Naive thymus-derived CD8-positive, alpha-beta T cell (primary cell): ENCODE measurements around the gene IPO11. TPM values are rescaled to one million over a fixed set of nuclear protein-coding genes. Genes with fewer than 3 reads are reported as not detected.

ENCODE experiments used
- ATAC-seq, 2 donors: fragments of 150-1000 bp; cut with Tn5 transposase in 1 of 2; sonication (Bioruptor Pico), chemical (Tn5 transposase) in 1 of 2; 1 replicate in 1 of 2; 2 replicates in 1 of 2; pipeline ENCODE4 v1.10.0; 2021; ENCODE audit warnings: mild to moderate bottlenecking in 2 of 2, moderate library complexity in 2 of 2
- POLR2A ChIA-PET: fragments of 350-600 bp; sonication (Branson Sonifier 250); formaldehyde crosslinking; loops from one replicate; lab custom pipeline; 2021; ENCODE audit warnings: antibody characterized with exemption; lab: Charles Lee
- DNase-seq, 10 donors: peaks; one replicate each; pipeline versions ENCODE4 v3.0.0 to v3.0.0-alpha.2; 2020 to 2022
- H3K27ac Mint-ChIP-seq, 10 donors: one replicate each; pipeline ENCODE4 v1.8.0; 2020 to 2022; ENCODE audit warnings: mild to moderate bottlenecking in 10 of 10, mixed read lengths in 10 of 10, moderate library complexity in 4 of 10, inconsistent platforms in 1 of 10
- H3K27me3 Mint-ChIP-seq, 5 donors: one replicate each; pipeline ENCODE4 v1.8.0; 2021 to 2022; ENCODE audit warnings: mixed read lengths in 5 of 5
- H3K36me3 Mint-ChIP-seq, 3 donors: one replicate each; pipeline ENCODE4 v1.8.0; 2020 to 2022; ENCODE audit warnings: mixed read lengths in 3 of 3, mild to moderate bottlenecking in 2 of 3, inconsistent platforms in 1 of 3
- H3K4me1 Mint-ChIP-seq, 4 donors: one replicate each; pipeline ENCODE4 v1.8.0; 2021 to 2022; ENCODE audit warnings: mixed read lengths in 4 of 4
- H3K4me3 Mint-ChIP-seq, 10 donors: one replicate each; pipeline ENCODE4 v1.8.0; 2020 to 2022; ENCODE audit warnings: mild to moderate bottlenecking in 10 of 10, mixed read lengths in 10 of 10, moderate library complexity in 6 of 10, inconsistent platforms in 1 of 10
- H3K9me3 Mint-ChIP-seq, 9 donors: one replicate each; pipeline ENCODE4 v1.8.0; 2020 to 2022; ENCODE audit warnings: mixed read lengths in 9 of 9, mild to moderate bottlenecking in 3 of 9, inconsistent platforms in 1 of 9, moderate library complexity in 1 of 9
- polyA plus RNA-seq, 3 donors: library from polyadenylated mRNA; unstranded; fragments of 300-500 nt; fragmentation: Illumina TruSeq; gene quantifications; one replicate each; pipeline ENCODE4 v1.2.3, GENCODE V29; 2021
- total RNA-seq, 8 experiments: library from RNA in 2 of 8; stranded (reverse) in 2 of 8; gene quantifications; one replicate each; pipeline ENCODE4 v1.2.3 and lab custom pipeline; 2021 to 2026

Gene IPO11
- total and polyA plus RNA-seq, 5 experiments from 2014 or later: 6.4 to 24.1 (median 10.4) TPM

DNA sequence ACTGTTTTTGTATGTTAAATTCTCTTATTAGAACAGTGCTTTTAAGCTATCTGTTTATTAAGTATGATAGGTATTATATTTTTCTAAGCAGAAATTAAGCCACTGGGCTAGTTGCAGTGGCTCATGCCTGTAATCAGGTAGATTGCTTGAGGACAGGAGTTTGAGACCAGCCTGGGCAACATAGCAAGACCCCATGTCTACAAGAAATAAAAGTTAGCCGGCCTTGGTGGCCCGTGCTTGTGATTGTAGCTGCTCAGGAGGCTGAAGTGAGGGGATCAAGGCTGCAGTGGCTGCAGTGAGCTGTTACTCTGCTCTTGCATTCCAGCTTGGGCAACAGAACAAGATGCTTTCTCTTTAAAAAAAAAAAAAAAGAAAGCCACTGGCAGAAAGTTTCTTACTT is 121.0 kb downstream of the IPO11 start:
- DNase-seq: no peak
- Mint-ChIP-seq H3K27ac (no peak overlapping the region), H3K9me3 (no peaks in the 10 kb centered on the region), H3K4me1 (no peaks in the 10 kb centered on the region), H3K27me3 (no peaks in the 10 kb centered on the region), H3K36me3 (peaks cover 10 to 45% (median 29%) of the 10 kb centered on the region in 3 donors), H3K4me3 (no peak overlapping the region)
- POLR2A ChIA-PET: no interaction called here
- no peak for ATAC-seq

DNA sequence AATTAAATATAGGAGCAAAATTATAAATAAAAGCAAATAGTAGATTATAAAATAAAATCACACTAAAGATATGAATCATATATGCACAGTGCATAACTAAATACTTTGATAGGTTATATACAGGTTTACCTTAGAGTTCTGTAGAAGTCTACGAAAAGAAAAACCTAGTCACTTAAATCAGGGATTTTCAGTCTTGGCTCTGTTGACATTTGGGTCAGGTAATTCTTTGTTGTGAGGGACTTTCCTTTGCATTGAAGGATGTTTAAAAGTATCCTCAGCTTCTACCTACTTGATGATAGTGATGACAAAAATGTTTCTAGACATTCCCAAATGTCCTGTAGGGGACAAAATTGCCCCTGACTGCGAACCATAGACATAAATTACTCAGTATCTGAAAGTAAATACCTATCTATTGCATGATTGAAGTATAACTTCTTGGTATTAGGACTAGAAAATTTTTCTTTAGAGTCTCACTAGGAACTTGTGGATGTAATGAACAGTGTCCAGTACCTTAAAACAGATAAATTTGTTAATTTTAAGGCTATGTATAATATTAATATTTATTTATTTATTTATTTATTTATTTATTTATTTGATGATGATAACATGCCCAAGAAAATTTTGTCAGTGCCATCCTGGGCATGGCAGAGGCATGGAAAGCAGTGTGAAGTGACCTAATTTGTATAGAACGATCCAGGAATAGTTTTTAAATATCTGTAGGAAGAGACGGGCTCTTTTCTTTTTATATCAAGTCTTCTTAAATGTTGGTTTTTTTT is 122.1 kb downstream of the IPO11 start:
- Mint-ChIP-seq H3K9me3 (no peaks in the 10 kb centered on the region), H3K4me1 (no peaks in the 10 kb centered on the region), H3K27ac (no peak overlapping the region), H3K4me3 (no peak overlapping the region), H3K36me3 (peaks cover 12 to 49% (median 36%) of the 10 kb centered on the region in 3 donors), H3K27me3 (no peaks in the 10 kb centered on the region)
- POLR2A ChIA-PET: no interaction called here
- ATAC-seq: no peak
- DNase-seq: no peak

DNA sequence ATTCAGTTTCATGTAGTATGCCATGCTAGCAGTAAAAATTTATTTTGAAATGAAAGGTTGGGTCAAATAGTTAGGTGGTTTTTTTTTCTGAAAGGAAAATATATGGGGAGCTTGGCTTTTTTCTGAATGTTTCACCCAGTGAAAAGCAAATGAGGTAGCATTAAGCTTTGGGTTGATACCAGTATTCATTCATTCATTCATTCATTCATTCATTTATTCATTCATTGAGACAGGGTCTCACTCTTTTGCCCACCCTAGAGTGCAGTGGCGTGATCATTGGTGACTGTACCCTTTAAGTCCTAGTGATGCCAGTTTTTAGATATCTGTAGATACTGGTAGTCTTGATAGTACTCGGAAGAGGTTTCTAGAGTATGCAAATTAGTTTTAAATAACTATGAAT is 123.7 kb downstream of the IPO11 start:
- POLR2A ChIA-PET: no interaction called here
- DNase-seq (no peak), ATAC-seq (no peak)
- H3K4me3 Mint-ChIP-seq: no peak overlapping the region
- H3K36me3 Mint-ChIP-seq: peaks cover 12 to 48% (median 33%) of the 10 kb centered on the region in 3 donors
- H3K9me3 Mint-ChIP-seq: no peaks in the 10 kb centered on the region
- no peaks in the 10 kb centered on the region for H3K27me3 Mint-ChIP-seq
- no peak overlapping the region for H3K27ac Mint-ChIP-seq
- no peaks in the 10 kb centered on the region for H3K4me1 Mint-ChIP-seq

DNA sequence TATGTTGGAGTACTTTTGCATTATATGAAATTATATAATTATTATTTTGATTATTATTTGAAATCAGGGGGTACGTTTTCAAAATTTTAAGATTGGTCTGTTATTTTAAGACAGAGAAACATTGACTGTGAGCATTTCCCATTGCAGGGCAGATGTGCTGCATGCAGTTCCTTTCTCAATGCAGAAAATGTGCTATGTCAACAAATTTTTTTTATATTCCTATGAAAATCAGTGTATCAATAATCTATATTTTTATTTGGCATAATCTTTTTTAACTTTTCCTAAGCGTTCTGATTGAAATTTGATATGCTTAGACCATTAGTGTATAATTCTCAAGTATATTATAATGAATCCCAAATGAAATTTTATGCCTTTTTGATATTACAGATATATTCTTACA is 124.2 kb downstream of the IPO11 start:
- peaks cover 9 to 44% (median 28%) of the 10 kb centered on the region in 3 donors for H3K36me3 Mint-ChIP-seq
- DNase-seq: no peak
- H3K4me3 Mint-ChIP-seq: no peak overlapping the region
- H3K4me1 Mint-ChIP-seq: no peaks in the 10 kb centered on the region
- H3K27me3 Mint-ChIP-seq: no peaks in the 10 kb centered on the region
- no peaks in the 10 kb centered on the region for H3K9me3 Mint-ChIP-seq
- no peak for ATAC-seq
- no peak overlapping the region for H3K27ac Mint-ChIP-seq
- POLR2A ChIA-PET: no interaction called here

DNA sequence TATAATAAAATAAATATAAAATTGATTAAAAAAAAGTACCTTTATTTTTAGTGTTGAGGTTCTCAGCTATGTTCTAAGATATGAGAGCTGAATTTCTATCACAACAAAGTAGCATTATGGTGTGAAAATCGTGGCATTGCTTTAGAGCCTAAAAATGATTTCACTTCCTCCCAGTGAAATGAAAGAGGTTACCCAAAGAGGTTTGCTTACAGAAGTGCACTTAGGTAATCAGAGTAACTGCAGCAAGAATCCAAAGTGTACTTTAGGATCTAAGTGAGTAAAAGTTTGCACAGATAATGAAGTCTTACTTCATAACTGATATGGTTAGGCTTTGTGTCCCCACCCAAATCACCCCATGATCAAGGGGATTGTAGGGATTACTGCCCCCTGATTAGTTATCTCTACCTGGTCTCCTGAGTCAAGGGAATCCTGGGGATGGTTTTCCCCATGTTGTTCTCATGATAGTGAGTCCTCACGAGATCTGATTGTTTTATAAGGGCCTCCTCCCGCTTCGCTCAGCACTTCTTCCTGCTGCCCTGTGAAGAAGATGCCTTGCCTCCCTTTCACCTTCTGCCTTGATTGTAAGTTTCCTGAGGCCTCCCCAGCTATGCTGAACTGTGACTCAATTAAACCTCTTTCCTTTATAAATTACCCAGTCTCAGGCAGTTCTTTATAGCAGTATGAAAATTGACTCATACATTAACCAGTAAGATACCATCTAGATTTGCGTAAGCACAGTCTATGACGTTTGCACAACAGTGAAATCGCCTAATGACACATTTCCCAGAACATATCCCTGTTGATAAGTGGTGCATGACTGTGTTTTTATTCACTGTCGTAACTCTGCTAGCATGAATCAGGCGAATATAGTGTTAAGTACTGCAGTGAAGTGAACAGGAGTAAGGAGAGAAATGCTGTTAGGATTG is 125.7 kb downstream of the IPO11 start:
- Mint-ChIP-seq H3K27me3 (no peaks in the 10 kb centered on the region), H3K9me3 (no peaks in the 10 kb centered on the region), H3K36me3 (peaks cover 9 to 36% (median 30%) of the 10 kb centered on the region in 3 donors), H3K4me3 (no peak overlapping the region), H3K4me1 (no peaks in the 10 kb centered on the region), H3K27ac (no peak overlapping the region)
- POLR2A ChIA-PET: no interaction called here
- DNase-seq (no peak), ATAC-seq (no peak)

DNA sequence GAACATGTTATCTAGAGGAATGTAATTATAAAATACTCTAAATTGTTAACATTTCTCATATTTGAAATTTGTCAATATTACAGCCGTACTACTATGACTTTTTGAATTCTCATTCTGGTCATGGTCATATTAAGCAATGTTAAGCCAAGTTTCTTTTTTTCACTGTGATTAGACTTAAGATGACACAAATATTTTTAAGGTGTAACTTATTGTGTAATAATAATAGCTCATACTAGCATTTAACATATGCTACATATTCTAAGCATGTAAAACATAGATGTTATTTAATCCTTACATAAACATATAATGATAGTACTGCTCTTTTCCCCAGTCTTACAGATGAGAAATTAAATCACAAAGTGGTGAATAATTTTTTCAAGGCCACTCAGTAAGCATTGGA is 130.2 kb downstream of the IPO11 start:
- Mint-ChIP-seq H3K27ac (no peak overlapping the region), H3K27me3 (no peaks in the 10 kb centered on the region), H3K9me3 (peaks cover 0 to 2% (median 0%) of the 10 kb centered on the region in 9 donors), H3K4me1 (no peaks in the 10 kb centered on the region), H3K36me3 (peaks cover 23 to 54% (median 49%) of the 10 kb centered on the region in 3 donors), H3K4me3 (no peak overlapping the region)
- DNase-seq (no peak), ATAC-seq (no peak)
- POLR2A ChIA-PET: no interaction called here

DNA sequence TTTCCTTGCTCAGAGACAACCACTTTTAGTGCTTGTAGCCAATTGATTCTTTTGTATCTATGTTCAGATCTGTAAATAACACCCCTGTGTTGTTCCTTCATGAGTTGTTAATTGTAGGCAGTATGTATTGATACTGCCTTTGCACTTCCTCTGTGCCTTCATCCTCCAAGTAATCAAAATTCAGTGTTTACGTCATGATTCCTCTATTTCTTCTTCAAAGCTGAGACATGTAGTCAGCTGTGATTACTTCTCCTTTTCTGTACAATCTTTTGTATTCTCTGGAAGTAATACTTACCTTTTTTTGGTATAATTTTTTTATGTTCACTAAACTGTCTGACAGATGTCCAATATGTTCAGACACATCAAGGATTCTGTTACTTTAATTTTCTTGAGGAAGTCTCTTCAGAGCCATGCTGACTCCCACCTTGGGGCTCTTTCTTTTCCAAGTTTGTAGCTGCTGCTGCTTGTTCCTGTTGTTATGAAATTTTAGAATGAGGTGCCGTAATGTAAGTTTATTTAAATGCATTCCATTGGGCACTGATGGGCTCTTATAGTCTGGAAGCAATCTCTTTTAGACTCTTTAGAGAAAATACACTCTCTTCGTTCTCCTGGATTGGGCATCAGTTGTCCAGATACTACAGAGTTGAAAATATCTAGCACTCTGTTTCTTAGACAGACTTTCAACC is 135.5 kb downstream of the IPO11 start:
- ATAC-seq (no peak), DNase-seq (no peak)
- H3K27me3 Mint-ChIP-seq: no peaks in the 10 kb centered on the region
- peak overlapping the region in 3 of 10 donors; percentile 11 to 51 (median 27) for H3K27ac Mint-ChIP-seq
- peaks cover 0 to 2% (median 0%) of the 10 kb centered on the region in 9 donors for H3K9me3 Mint-ChIP-seq
- peaks cover 17 to 55% (median 25%) of the 10 kb centered on the region in 3 donors for H3K36me3 Mint-ChIP-seq
- no peak overlapping the region for H3K4me3 Mint-ChIP-seq
- peaks cover 0 to 8% (median 0%) of the 10 kb centered on the region in 4 donors for H3K4me1 Mint-ChIP-seq
- POLR2A ChIA-PET: no interaction called here

DNA sequence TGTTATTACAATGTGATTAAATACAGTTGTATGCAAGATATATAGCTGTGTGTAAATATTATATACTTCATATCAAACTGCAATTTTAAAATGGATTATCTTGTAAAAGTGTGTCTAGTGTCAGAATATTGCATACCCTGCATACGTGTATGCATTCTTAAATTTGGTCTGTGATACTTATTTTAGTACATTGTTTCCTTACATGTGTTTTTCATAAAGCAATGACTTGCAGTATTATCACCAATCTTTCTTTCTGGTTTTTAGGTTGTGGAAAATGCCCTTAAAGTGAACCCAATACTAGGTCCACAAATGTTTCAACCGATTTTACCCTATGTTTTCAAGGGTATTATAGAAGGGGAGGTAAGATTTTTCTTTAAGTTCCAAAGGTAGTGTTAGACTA is 137.5 kb downstream of the IPO11 start:
- Mint-ChIP-seq H3K4me3 (no peak overlapping the region), H3K27ac (peak overlapping the region in 1 of 10 donors; percentile 31), H3K4me1 (peaks cover 0 to 8% (median under 1%) of the 10 kb centered on the region in 4 donors), H3K9me3 (no peaks in the 10 kb centered on the region), H3K27me3 (no peaks in the 10 kb centered on the region), H3K36me3 (peaks cover 0 to 55% (median 16%) of the 10 kb centered on the region in 3 donors)
- DNase-seq (no peak), ATAC-seq (no peak)
- POLR2A ChIA-PET: no interaction called here

DNA sequence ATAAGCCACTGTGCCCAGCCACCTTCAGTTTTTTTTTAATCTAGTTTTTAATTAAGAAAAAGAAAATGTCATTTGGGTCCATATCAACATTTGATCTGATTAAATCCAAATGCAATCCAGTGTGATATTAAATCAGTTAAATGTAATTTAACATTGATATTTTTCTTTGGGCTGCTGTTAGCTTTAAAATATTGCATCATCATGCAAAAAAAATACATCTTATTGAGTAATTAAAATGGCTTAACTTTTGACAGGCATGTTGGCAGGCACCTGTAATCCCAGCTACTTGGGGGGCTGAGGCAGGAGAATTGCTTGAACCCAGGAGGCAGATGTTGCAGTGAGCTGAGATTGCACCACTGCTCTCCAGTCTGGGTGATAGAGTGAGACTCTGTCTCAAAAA is 143.4 kb downstream of the IPO11 start:
- H3K4me1 Mint-ChIP-seq: peaks cover 0 to 3% (median 1%) of the 10 kb centered on the region in 4 donors
- POLR2A ChIA-PET: no interaction called here
- DNase-seq (no peak), ATAC-seq (no peak)
- no peaks in the 10 kb centered on the region for H3K9me3 Mint-ChIP-seq
- no peak overlapping the region for H3K27ac Mint-ChIP-seq
- H3K36me3 Mint-ChIP-seq: peaks cover 4 to 59% (median 23%) of the 10 kb centered on the region in 3 donors
- H3K27me3 Mint-ChIP-seq: no peaks in the 10 kb centered on the region
- no peak overlapping the region for H3K4me3 Mint-ChIP-seq

DNA sequence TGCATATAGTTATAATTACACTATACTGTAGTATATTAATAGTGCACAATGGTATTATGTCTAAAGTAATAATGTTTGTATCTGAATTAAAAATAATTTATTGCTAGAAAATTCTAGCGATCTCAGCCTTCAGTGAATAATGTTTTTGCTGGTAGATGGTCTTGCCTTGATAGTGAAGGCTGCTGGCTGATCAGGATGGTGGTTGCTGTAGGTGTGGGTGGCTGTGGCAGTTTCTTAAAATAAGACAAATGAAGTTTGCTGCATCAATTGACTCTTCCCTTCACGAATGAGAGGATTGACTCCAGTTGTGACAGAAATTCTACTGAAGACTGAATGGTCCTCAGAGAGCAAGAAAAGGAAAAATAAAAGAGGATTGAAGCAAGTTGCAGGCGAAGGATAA is 146.4 kb downstream of the IPO11 start:
- H3K27me3 Mint-ChIP-seq: no peaks in the 10 kb centered on the region
- H3K9me3 Mint-ChIP-seq: no peaks in the 10 kb centered on the region
- H3K4me3 Mint-ChIP-seq: no peak overlapping the region
- DNase-seq (no peak), ATAC-seq (no peak)
- H3K27ac Mint-ChIP-seq: no peak overlapping the region
- H3K36me3 Mint-ChIP-seq: peaks cover 4 to 51% (median 23%) of the 10 kb centered on the region in 3 donors
- POLR2A ChIA-PET: no interaction called here
- H3K4me1 Mint-ChIP-seq: peaks cover 0 to 3% (median 1%) of the 10 kb centered on the region in 4 donors

DNA sequence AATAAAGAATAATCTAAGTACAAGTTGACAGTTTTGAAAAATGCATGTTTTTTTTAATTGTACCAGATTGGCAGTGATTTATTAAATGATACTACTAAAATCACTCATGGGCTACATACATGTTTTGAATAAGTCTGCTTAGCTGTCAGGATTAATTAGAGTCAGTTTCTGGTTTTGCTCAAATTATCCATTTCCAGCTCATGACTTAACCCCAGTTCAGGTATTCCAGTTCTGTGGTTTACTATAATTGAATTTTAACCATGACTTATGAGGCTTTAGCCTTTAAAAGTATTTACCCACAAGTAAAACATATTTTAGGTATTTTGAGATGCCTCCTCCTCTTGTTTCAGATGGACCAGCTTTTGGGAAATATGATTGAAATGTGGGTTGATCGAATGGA is 148.2 kb downstream of the IPO11 start:
- Mint-ChIP-seq H3K9me3 (peaks cover 0 to 13% (median 7%) of the 10 kb centered on the region in 9 donors), H3K27ac (no peak overlapping the region), H3K4me1 (peaks cover 0 to 3% (median under 1%) of the 10 kb centered on the region in 4 donors), H3K4me3 (no peak overlapping the region), H3K36me3 (peaks cover 14 to 57% (median 35%) of the 10 kb centered on the region in 3 donors), H3K27me3 (no peaks in the 10 kb centered on the region)
- POLR2A ChIA-PET: no interaction called here
- ATAC-seq: no peak
- no peak for DNase-seq

DNA sequence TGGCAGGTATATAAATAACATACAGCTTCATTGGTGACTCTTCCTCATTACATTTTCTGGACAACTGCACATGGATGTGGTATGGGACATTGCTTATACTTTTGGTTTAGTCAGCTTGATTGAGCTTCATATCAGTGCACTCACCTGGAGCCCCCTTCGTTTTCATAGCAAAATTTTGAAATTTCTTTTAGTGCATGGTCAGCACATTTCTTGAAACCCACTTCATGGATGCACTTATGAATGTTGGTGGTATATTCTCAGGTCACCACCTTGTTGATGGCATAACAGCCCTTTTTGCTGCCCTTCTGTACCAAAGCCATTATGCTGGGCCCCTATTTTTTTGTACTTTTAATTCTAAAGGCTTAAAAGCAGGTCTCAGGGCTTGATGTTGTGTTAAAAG is 149.3 kb downstream of the IPO11 start:
- peaks cover 0 to under 1% (median 0%) of the 10 kb centered on the region in 4 donors for H3K4me1 Mint-ChIP-seq
- H3K4me3 Mint-ChIP-seq: no peak overlapping the region
- DNase-seq (no peak), ATAC-seq (no peak)
- no peaks in the 10 kb centered on the region for H3K27me3 Mint-ChIP-seq
- POLR2A ChIA-PET: no interaction called here
- no peak overlapping the region for H3K27ac Mint-ChIP-seq
- peaks cover 18 to 63% (median 41%) of the 10 kb centered on the region in 3 donors for H3K36me3 Mint-ChIP-seq
- peaks cover 0 to 21% (median 12%) of the 10 kb centered on the region in 9 donors for H3K9me3 Mint-ChIP-seq
